SK-N-MC (cell line): ENCODE results near the gene RASSF8.

Source experiments
- EZH2 ChIP-seq: fragments of 200-600 bp; sonication (generic); IDR thresholded peaks from one replicate; pipeline ENCODE4 v1.6.1; 2017; ENCODE audit warnings: antibody characterized with exemption
- POLR2AphosphoS5 ChIP-seq: IDR thresholded peaks from 2 replicates; pipeline ENCODE4 v1.6.1; 2012; ENCODE audit warnings: mild to moderate bottlenecking, low read depth, low read length, borderline replicate concordance

GRCh38 chr12:25970916-25971653, 12.6 kb downstream of the RASSF8 start:
- TF ChIP-seq POLR2AphosphoS5 (no peak), EZH2 (no peak)
